ENCODE data around the gene NPAS3. TPM values are rescaled to one million over a fixed set of nuclear protein-coding genes. Genes with fewer than 3 reads are reported as not detected.

NPAS3 gene
- total and polyA plus RNA-seq, 2 of the 8 experiments (the other 6 are each of a cell fraction or from before 2014, with no cell fraction given), result 0.11 to 0.60 TPM

- TF ChIP-seq CHD7 (IDR thresholded peaks at IDR 0.05; ENCODE audit: insufficient replicate concordance, low read length) (no peak), JUND (IDR thresholded peaks at IDR 0.05; ENCODE audit: low read length) (no peak)
These were observed 854.9 kb downstream of the NPAS3 start (continued) for GRCh38 chr14:33793398-33794110.

Data from H1 (cell line).